Caco-2 (cell line): ENCODE measurements around the gene P2RX7. TPM values are rescaled to one million over a fixed set of nuclear protein-coding genes. Genes with fewer than 3 reads are reported as not detected.
"Not testable (repeated sequence)": the region's sequence is repeated elsewhere in the genome, so short reads cannot be mapped to it uniquely, and the experiment has no call there.

Source experiments
- BruUV-seq: library from RNA; stranded (reverse); fragments of 400-500 nt; replicated peaks from 2 replicates; lab custom pipeline; 2021; lab: Mats Ljungman, UMichigan
- CTCF ChIA-PET: fragments of 300-600 bp; sonication (Branson Sonifier 250); formaldehyde crosslinking; loops from one replicate; lab custom pipeline; 2022; ENCODE audit warnings: antibody characterized with exemption; lab: Charles Lee
- POLR2A ChIA-PET: fragments of 300-600 bp; sonication (Branson Sonifier 250); formaldehyde crosslinking; loops from one replicate; lab custom pipeline; 2022; ENCODE audit warnings: antibody characterized with exemption; lab: Charles Lee
- DNase-seq, 2 experiments: peaks; one replicate each; pipeline versions ENCODE4 v3.0.0 to v3.0.0-alpha.2; 2020 to 2022
- H3K27me3 ChIP-seq: replicated peaks from 2 replicates; pipeline ENCODE4 v1.6.0; 2011; ENCODE audit warnings: low read length; ENCODE audit not compliant: control insufficient read depth, insufficient read depth
- H3K36me3 ChIP-seq: 2 replicates; pipeline ENCODE4 v1.5.1; 2011; ENCODE audit warnings: low read length; ENCODE audit not compliant: control insufficient read depth, insufficient read depth
- H3K4me1 ChIP-seq: fragments of 250-450 bp; sonication (Bioruptor Pico); 2 replicates; pipeline ENCODE4 v1.5.1; 2020; ENCODE audit warnings: mild to moderate bottlenecking
- H3K4me3 ChIP-seq: 2 replicates; pipeline ENCODE4 v1.5.1; 2011; ENCODE audit warnings: low read depth, mild to moderate bottlenecking, control low read depth, low read length
- H3K9me3 ChIP-seq: fragments of 250-450 bp; sonication (Bioruptor Pico); 2 replicates; pipeline ENCODE4 v1.5.1; 2020; ENCODE audit warnings: mild to moderate bottlenecking, moderate library complexity
- H3K27ac Mint-ChIP-seq: one replicate; pipeline ENCODE4 v1.8.0; 2022; ENCODE audit warnings: mixed read lengths; ENCODE audit not compliant: unreplicated experiment
- H3K27me3 Mint-ChIP-seq: one replicate; pipeline ENCODE4 v1.8.0; 2022; ENCODE audit warnings: mixed read lengths; ENCODE audit not compliant: insufficient read depth, unreplicated experiment
- H3K36me3 Mint-ChIP-seq: one replicate; pipeline ENCODE4 v1.8.0; 2022; ENCODE audit warnings: mild to moderate bottlenecking, mixed read lengths; ENCODE audit not compliant: insufficient read depth, unreplicated experiment
- H3K4me1 Mint-ChIP-seq: one replicate; pipeline ENCODE4 v1.8.0; 2022; ENCODE audit warnings: low read depth, mixed read lengths; ENCODE audit not compliant: unreplicated experiment
- H3K4me3 Mint-ChIP-seq: one replicate; pipeline ENCODE4 v1.8.0; 2022; ENCODE audit warnings: mild to moderate bottlenecking, moderate library complexity, mixed read lengths; ENCODE audit not compliant: unreplicated experiment
- H3K9me3 Mint-ChIP-seq: one replicate; pipeline ENCODE4 v1.8.0; 2022; ENCODE audit warnings: mixed read lengths; ENCODE audit not compliant: unreplicated experiment
- intact Hi-C: fragments of 100-400 bp; cut with micrococcal nuclease; formaldehyde crosslinking; loops from one replicate; pipeline ENCODE4 v1.10.0; 2022; ENCODE audit not compliant: unreplicated experiment
- total RNA-seq: library from RNA; stranded (reverse); gene quantifications from 2 replicates; pipeline ENCODE4 v1.2.3, GENCODE V29; 2022
- TF ChIP-seq, protein P1 (sequence below), 2 experiments: fragments of 200-600 bp in 1 of 2; IDR thresholded peaks; 1 replicate in 1 of 2; 2 replicates in 1 of 2; pipeline versions ENCODE4 v1.5.1 to v1.8.0; 2011 to 2022; ENCODE audit warnings: antibody characterized with exemption in 1 of 2, control low read depth in 1 of 2, inconsistent platforms in 1 of 2, low read depth in 1 of 2, low read length in 1 of 2, mild to moderate bottlenecking in 1 of 2, moderate library complexity in 1 of 2; ENCODE audit not compliant: insufficient read depth in 1 of 2, severe bottlenecking in 1 of 2, unreplicated experiment in 1 of 2

The P2RX7 gene
- total RNA-seq, 1 experiment from 2014 or later: not detected

DNA sequence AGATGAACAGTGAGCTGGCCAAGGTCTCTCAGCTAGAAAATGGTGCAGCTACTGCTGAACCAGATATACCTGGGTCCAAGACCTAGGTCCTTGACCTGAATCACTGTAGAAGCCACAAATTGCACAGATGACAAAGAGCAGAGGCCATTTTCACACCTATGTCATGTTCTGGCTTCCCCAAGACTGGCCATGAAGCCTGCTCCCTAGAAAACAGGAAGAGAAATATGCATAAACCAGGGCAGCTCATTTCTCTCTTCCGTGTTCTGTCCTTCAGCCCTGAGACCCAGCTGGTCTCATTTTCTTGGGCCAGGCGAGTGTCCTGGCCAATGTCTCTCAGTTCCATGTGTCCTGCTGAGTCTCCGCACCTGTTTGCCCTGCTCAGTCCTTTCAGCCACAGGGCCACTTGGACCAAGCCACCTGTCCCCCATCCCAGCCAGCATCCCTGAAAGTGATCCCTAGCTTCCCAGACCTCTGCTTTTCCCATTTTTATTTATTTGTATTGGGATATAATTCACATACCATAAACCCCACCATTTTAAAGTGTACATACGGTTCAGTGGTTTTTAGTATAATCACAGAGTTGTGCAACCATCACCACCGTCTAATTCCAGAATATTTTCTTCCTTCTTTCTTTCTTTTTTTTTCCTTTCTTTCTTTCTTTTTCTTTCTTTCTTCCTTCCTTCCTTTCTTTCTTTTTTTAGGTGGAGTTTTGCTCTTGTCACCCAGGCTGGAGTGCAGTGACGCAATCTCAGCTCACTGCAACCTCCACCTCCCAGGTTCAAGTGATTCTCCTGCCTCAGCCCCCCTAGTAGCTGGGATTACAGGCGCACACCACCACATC is 27.0 kb downstream of the P2RX7 start:
- Histone ChIP-seq H3K4me1 (no peaks in the 10 kb centered on the region), H3K36me3 (no peaks in the 10 kb centered on the region), H3K4me3 (no peak overlapping the region), H3K9me3 (0 out of 2 replicates have a peak, but pooled peaks cover 9% of the 10 kb centered on the region), H3K27me3 (no peaks in the 10 kb centered on the region)
- no TSS peak for BruUV-seq
- H3K9me3 Mint-ChIP-seq: peaks cover 16% of the 10 kb centered on the region
- POLR2A ChIA-PET: no interaction called here
- H3K36me3 Mint-ChIP-seq: no peaks in the 10 kb centered on the region
- no peaks in the 10 kb centered on the region for H3K27me3 Mint-ChIP-seq
- TF ChIP-seq, protein P1, sequence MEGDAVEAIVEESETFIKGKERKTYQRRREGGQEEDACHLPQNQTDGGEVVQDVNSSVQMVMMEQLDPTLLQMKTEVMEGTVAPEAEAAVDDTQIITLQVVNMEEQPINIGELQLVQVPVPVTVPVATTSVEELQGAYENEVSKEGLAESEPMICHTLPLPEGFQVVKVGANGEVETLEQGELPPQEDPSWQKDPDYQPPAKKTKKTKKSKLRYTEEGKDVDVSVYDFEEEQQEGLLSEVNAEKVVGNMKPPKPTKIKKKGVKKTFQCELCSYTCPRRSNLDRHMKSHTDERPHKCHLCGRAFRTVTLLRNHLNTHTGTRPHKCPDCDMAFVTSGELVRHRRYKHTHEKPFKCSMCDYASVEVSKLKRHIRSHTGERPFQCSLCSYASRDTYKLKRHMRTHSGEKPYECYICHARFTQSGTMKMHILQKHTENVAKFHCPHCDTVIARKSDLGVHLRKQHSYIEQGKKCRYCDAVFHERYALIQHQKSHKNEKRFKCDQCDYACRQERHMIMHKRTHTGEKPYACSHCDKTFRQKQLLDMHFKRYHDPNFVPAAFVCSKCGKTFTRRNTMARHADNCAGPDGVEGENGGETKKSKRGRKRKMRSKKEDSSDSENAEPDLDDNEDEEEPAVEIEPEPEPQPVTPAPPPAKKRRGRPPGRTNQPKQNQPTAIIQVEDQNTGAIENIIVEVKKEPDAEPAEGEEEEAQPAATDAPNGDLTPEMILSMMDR (IDR thresholded peaks at IDR 0.05; ENCODE audit: insufficient read depth in 1 of 2, low read depth in 1 of 2, low read length in 1 of 2, severe bottlenecking in 1 of 2, unreplicated experiment in 1 of 2): no peak
- CTCF ChIA-PET: no interaction called here
- H3K4me3 Mint-ChIP-seq: no peak overlapping the region
- DNase-seq: no peak
- no peak overlapping the region for H3K27ac Mint-ChIP-seq
- intact Hi-C loops: no loop called here
- no peaks in the 10 kb centered on the region for H3K4me1 Mint-ChIP-seq

DNA sequence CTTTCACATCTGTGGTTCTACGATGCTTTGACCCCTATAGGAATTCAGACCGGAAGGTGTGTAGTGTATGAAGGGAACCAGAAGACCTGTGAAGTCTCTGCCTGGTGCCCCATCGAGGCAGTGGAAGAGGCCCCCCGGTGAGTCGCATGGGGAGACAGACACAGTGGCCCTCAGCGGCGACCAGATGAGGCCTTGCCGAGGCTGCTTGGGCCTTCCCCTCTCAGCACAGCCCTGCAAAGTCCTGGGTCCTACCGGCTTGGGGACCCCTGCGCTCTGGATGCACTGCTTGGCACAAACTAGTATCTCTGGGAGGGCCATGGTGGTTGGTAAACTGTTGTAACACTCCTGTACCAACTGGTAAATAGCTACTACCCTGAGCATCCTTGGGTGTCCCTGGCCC is 29.7 kb downstream of the P2RX7 start:
- no peak overlapping the region for H3K27ac Mint-ChIP-seq
- H3K4me3 ChIP-seq: no peak overlapping the region
- H3K9me3 ChIP-seq: 0 out of 2 replicates have a peak, but pooled peaks cover 9% of the 10 kb centered on the region
- no peaks in the 10 kb centered on the region for H3K27me3 ChIP-seq
- TF ChIP-seq, protein P1 (IDR thresholded peaks at IDR 0.05; ENCODE audit: insufficient read depth in 1 of 2, low read depth in 1 of 2, low read length in 1 of 2, severe bottlenecking in 1 of 2, unreplicated experiment in 1 of 2): no peak
- intact Hi-C loops: no loop called here
- no TSS peak for BruUV-seq
- no peaks in the 10 kb centered on the region for H3K36me3 ChIP-seq
- peaks cover 16% of the 10 kb centered on the region for H3K9me3 Mint-ChIP-seq
- DNase-seq: no peak
- peaks cover 13% of the 10 kb centered on the region for H3K4me1 Mint-ChIP-seq
- ChIA-PET POLR2A (no interaction called here), CTCF (no interaction called here)
- no peaks in the 10 kb centered on the region for H3K27me3 Mint-ChIP-seq
- peaks cover 21% of the 10 kb centered on the region for H3K4me1 ChIP-seq
- no peaks in the 10 kb centered on the region for H3K36me3 Mint-ChIP-seq
- no peak overlapping the region for H3K4me3 Mint-ChIP-seq

DNA sequence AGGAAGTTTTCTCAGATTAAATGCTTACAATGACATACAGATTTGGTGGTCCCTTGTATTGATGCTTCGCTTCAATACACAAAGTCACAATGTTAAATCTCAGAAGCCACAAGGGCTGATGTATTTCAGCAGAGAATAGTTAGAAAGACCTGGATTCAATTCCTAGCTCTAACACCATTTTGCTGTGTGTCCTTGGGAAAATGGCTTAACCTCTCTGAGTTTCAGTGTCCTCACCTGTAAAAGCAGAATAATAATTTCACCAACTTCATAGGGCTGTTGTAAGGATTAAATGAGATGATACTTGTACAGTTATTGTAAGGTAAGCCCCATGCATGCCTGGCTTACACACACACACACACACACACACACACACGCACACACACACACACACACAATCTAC is 30.3 kb downstream of the P2RX7 start:
- no peaks in the 10 kb centered on the region for H3K36me3 ChIP-seq
- ChIA-PET POLR2A (no interaction called here), CTCF (no interaction called here)
- no peaks in the 10 kb centered on the region for H3K27me3 ChIP-seq
- H3K4me3 ChIP-seq: no peak overlapping the region
- no peak for DNase-seq
- H3K9me3 ChIP-seq: 0 out of 2 replicates have a peak, but pooled peaks cover 6% of the 10 kb centered on the region
- H3K36me3 Mint-ChIP-seq: no peaks in the 10 kb centered on the region
- H3K4me1 Mint-ChIP-seq: peaks cover 13% of the 10 kb centered on the region
- BruUV-seq: no TSS peak
- H3K9me3 Mint-ChIP-seq: peaks cover 12% of the 10 kb centered on the region
- H3K4me1 ChIP-seq: peaks cover 23% of the 10 kb centered on the region
- H3K27ac Mint-ChIP-seq: no peak overlapping the region
- no peak overlapping the region for H3K4me3 Mint-ChIP-seq
- intact Hi-C loops: no loop called here
- H3K27me3 Mint-ChIP-seq: no peaks in the 10 kb centered on the region
- TF ChIP-seq, protein P1 (IDR thresholded peaks at IDR 0.05; ENCODE audit: insufficient read depth in 1 of 2, low read depth in 1 of 2, low read length in 1 of 2, severe bottlenecking in 1 of 2, unreplicated experiment in 1 of 2): no peak

DNA sequence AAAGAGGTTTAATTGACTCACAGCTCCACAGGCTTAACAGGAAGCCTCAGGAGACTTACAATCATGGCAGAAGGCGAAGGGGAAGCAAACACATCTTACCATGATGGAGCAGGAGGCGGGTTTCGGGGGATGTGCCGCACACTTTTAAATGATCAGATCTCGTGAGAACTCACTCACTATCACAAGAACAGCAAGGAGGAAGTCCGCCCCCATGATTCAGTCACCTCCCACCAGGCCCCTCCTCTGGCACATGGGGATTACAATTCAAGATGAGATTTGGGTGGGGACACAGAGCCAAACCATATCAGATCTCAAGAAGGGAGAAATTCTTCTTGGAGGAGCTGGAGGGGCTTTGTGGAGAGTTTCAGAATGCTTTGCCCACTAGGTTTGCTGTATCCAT is 32.2 kb downstream of the P2RX7 start:
- DNase-seq, H3K4me3 ChIP-seq, H3K9me3 Mint-ChIP-seq, H3K27me3 Mint-ChIP-seq, POLR2A ChIA-PET, CTCF ChIA-PET, BruUV-seq, H3K36me3 ChIP-seq, intact Hi-C loops, H3K27me3 ChIP-seq, H3K4me3 Mint-ChIP-seq, H3K36me3 Mint-ChIP-seq, H3K9me3 ChIP-seq: not testable (repeated sequence)
- peaks cover 23% of the 10 kb centered on the region for H3K4me1 ChIP-seq
- Mint-ChIP-seq H3K4me1 (peaks cover 13% of the 10 kb centered on the region), H3K27ac (peak overlapping the region; percentile 30)
